T-helper 2 cell treated with Interferon-gamma antibody and Interleukin-4, amounts not matched to agents 100 ng/mL and 5 ng/mL, for 36 hours (primary cell): ENCODE measurements around the gene FOXK1. TPM values are rescaled to one million over a fixed set of nuclear protein-coding genes. Genes with fewer than 3 reads are reported as not detected.

Source experiments
- intact Hi-C: fragments of 100-400 bp; cut with micrococcal nuclease; formaldehyde crosslinking; loops from one replicate; pipeline ENCODE4 v1.15.1; 2023
- total RNA-seq: library from RNA; stranded (reverse); gene quantifications from 2 replicates; pipeline ENCODE4 v1.2.3, GENCODE V29; 2022

Gene FOXK1
- total RNA-seq, 1 donor from 2014 or later = 32.8 TPM

DNA sequence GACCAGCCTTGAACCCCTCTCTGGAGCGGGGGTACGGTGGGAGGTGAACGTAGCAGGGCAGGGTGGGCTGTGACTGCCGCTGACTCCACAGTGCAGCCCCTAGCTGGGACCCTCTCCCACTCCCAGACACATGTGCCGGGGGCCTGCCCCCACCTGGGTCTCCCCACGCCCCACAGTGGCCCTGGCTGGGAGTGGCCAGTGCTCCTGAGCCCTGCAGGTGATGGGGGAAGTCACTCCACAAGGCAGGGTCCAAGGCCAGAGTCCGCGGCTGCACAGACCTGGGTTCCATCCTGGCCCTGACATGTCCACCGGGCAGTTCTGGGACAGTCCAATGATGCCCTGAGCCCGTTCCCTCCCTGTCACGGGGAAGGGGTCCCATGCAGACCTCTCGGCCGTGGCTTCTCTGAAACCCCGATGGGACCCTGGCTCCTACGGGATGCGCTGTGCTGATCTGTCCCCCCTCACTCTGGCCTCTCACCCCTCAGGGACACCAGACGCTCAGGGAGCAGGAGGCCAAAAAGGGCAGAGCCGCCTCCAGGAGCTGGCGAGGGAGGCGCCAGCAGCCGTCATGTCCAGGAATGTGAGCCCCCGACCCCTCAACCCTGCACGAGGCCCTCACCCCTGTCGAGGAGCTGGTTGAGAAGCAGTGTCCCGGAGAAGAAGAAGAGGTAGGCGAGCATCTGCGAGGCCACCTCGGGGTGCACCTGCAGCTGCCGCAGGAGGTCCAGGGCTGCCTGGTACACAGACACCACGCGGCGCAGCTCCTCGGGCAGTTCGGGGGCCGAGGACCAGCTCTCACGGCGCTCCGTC lies 133.7 kb downstream of the FOXK1 start:
- intact Hi-C loops = no loop called here

DNA sequence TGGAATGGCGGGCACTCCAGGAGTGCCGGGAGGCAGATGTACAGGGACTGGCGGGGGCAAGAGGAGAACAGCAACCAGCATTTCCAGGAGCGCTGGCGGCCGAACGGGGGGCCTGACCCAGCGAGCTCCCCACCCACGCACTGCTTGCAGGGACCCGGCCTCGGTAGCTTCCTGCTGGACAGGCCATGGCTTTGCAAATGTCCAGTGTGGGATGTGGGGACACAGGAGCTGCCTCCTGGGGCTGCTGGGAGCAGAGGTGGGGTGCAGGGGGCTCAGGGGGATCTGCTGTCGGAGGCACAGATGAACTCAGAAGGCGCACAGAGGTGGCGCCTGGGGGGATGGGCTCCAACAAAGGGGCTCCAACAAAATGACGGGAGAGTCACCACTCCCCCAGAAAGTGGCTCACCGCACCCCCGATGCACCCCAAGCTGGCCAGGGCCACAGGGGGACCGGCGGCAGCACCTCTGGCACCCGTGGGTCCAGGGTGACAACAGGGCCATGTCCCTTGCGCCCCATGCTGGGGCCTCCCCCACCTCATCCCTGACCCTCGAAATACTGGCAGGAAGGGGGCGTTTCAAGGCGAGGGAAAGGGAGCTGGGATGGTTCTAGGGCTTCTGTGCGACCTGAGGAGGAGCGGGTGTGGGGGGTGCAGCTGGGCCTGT lies 134.5 kb downstream of the FOXK1 start:
- intact Hi-C loops = no loop called here

DNA sequence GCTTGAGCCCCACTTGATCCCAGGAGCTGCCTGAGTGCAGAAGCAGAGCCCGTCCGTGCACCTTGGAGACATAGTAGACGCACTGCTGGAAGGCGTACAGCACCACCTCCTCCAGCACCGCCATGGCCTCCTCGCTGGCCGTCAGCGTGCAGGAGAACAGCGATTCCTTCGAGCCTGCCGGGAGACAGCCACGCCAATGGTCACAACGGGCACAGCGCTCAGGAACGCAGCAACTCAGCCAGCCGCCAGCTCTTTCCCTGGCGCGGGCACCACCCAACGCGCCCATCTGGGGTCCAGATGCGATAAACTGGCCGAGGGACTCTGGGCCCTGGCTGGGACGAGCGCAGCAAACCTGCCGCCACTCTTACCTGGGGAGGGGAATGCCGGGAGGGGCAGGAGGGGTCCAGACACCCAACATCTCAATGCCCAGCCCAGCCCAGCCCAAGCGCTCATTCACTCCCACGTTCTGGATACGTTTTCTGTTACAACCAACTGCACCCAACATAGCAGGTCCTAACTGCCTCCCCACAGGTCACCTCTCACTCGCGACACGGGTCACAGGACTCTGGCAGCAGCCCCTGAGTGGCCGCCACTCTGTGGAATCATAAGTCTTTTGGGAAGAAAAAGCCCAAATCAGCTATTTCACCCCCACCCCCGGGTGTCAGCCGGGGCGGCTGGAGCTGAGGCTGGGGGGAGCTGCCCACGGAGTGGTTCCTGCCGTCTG lies 135.2 kb downstream of the FOXK1 start:
- intact Hi-C loops = no loop called here

DNA sequence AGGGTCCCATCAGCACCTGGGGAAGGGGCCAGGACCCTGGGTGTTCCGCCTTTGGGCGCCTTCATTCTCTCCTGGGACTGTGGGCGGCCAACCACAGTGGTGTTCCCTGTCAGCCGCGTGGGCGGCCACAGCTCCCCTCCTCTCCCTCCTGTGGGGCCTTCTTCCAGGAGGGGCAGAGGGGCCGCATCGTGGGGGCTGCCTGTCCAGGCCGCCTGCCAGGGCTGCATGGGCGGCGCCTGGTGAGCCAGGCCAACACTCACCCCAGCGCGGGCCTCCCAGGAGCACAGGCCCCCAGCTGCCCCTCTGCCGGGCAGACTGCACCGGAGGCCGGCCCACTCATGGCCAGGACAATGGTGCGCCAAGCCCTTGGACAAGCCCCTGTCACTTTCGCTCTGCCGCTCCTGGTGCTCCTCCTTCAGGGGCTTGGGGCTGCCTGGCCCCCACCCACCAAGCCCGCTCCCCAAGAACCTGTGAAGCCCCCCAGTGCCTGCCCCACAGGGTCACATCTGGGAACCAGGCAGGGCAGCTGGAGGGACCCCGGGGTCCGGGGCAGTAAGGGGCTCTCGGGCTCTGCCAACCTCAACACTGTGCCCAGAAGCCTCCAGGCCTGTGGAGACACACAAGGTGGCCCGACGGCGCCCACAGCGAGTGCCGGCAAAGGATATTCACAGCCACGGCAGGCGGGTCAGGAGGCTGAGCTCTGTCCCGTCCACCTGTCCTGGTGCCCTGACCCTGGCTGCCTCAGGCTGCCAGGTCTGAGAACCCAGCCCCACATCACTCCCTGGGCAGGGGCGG lies 136.1 kb downstream of the FOXK1 start:
- intact Hi-C loops = no loop called here

DNA sequence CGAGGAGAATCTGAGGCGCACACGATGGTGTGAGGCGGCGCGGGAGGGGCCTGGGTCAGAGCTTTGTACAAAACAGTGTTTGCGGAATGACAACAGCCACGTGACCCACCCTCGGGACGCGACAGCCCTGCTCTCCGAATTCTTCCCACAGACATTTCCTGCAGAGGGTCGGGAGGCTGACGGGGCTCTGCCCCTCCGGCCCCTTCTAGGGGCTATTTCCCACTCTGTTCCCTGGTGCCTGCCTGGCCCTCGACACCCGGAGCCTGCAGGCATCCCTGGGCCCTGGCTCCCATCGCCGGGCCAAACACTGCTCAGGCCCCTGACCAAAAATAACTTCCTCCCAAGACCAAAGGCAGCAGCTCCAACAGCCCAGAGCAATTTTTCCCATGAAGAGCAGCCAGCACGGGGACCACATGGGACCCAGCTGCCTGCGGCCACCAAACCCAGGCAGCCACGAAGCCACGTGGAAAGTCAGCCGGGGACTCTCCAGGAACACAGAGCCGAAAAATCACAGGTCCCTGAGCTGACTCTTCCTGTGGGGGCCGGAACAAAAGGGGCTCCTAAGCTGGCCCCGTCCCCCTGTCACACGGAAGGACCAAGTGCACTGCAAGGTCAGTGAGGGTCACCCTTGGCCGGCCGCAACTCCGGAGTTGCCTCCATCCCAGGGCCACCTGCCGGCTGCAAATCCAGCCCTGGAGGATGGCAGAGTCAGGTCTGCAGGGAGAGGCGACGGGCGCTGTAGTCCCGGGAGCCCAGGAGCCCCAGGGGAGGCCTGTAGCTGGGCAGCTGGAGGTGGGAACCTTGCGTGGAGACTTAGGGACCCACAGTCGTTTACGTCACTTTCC lies 137.7 kb downstream of the FOXK1 start:
- intact Hi-C loops = no loop called here

DNA sequence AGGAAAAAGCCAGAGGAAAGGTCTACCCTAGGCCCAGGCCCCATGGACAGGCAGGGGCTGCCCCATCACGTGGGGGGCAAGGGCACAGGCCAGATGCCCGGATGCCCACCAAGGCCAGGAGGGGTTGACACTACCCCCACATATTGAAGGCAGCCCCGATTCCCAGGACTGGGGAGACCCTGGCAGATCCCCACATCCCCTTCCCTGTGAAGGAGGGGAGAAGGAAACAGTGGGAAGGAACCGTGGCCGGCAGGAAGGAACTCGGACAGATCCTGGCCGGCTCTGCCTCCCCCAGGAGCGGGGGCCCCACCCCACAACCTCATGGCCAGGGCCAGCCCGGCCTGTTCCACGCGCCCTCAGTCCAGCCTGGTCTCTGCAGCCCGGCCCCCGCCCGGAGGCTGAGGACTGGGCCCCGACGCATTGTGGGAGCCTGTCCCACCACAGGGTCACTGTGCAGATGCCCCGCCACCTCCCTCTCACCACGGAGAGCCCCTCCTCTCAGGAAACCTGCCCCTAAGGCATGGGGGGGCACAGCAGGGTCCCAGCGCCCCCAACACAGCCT lies 138.4 kb downstream of the FOXK1 start:
- intact Hi-C loops = no loop called here

Other genes with a start within 250 kb of the FOXK1 start
- gene AP5Z1, start 93.3 kb downstream of the FOXK1 start, total RNA-seq = 60.4 and 66.3 TPM in 2 replicates
- not detected in 2 replicates for gene PAPOLB, start 179.7 kb downstream of the FOXK1 start, total RNA-seq
- gene RADIL, start 201.4 kb downstream of the FOXK1 start, total RNA-seq = 0.14 and 0.27 TPM in 2 replicates